ENCODE measurements around the gene NTMT1. TPM values are rescaled to one million over a fixed set of nuclear protein-coding genes. Genes with fewer than 3 reads are reported as not detected.

NTMT1 gene
- total and polyA plus RNA-seq, 9 of the 15 experiments (the other 6 are each of a cell fraction or from before 2014, with no cell fraction given), result 42.1 to 116 (median 74.7) TPM

GRCh38 chr9:129626625-129627284 is 792 bp downstream of the NTMT1 start (continued):
- TF ChIP-seq ZNF395 (CRISPR knock-in tag; IDR thresholded peaks at IDR 0.05) (peak; percentile 52; the same call in 1 of the 2 replicates), ETV5 (CRISPR knock-in tag; IDR thresholded peaks at IDR 0.05; ENCODE audit: low read depth) (no peak), EP400 (IDR thresholded peaks at IDR 0.05) (no peak), KDM1A (IDR thresholded peaks at IDR 0.05) (no peak), FOXO4 (CRISPR knock-in tag; IDR thresholded peaks at IDR 0.05) (no peak), ZNF444 (CRISPR knock-in tag; IDR thresholded peaks at IDR 0.05) (no peak), KDM5B (IDR thresholded peaks at IDR 0.05; ENCODE audit: insufficient replicate concordance, low read depth, low read length) (peak; percentile 1), PCBP1 (IDR thresholded peaks at IDR 0.05; ENCODE audit: low read depth, low read length, poor library complexity, severe bottlenecking) (no peak), ZSCAN29 (IDR thresholded peaks at IDR 0.05) (no peak), CXXC5 (CRISPR knock-in tag; IDR thresholded peaks at IDR 0.05) (no peak), HMG20A (CRISPR knock-in tag; conservative IDR thresholded peaks at IDR 0.05) (no peak), POLR2AphosphoS5 (IDR thresholded peaks at IDR 0.05; ENCODE audit: control insufficient read depth, insufficient read depth, low read depth, low read length) (no peak; the same call in 1 of the 2 replicates), ATF1 (CRISPR knock-in tag; IDR thresholded peaks at IDR 0.05) (no peak), ATF1 (tag; IDR thresholded peaks at IDR 0.05) (no peak), ZBTB40 (IDR thresholded peaks at IDR 0.05) (peak; percentile 40), ZBTB40 (CRISPR knock-in tag; IDR thresholded peaks at IDR 0.05) (no peak)

Measured in K562 (cell line).